SK-N-SH (cell line): ENCODE results near the gene LPP. TPM values are rescaled to one million over a fixed set of nuclear protein-coding genes. Genes with fewer than 3 reads are reported as not detected.

Experiments
- CTCF ChIA-PET: fragments of 300-600, 350-600 bp; formaldehyde crosslinking; extraction: SDS; loops from one replicate; lab custom pipeline; 2021; lab: Yijun Ruan, JAX
- POLR2A ChIA-PET: fragments of 350-600 bp; sonication (Branson Sonifier 250); formaldehyde crosslinking; extraction: SDS; loops from one replicate; lab custom pipeline; 2020; ENCODE audit warnings: antibody characterized with exemption, inconsistent platforms; lab: Yijun Ruan, JAX
- DNase-seq: peaks from one replicate; pipeline ENCODE4 v3.0.0; 2012
- H2AFZ ChIP-seq: fragments of 200-600 bp; sonication (generic); 2 replicates; pipeline ENCODE4 v1.8.1; 2016; ENCODE audit warnings: antibody characterized with exemption, mild to moderate bottlenecking, low read depth
- H3F3A ChIP-seq: fragments of 200-600 bp; sonication (generic); replicated peaks from 2 replicates; pipeline ENCODE3; 2016; ENCODE audit warnings: antibody characterized with exemption, mild to moderate bottlenecking; ENCODE audit not compliant: insufficient read depth
- H3K27ac ChIP-seq, 2 experiments: fragments of 200-500 bp in 1 of 2; fragments of 200-600 bp in 1 of 2; sonication (Bioruptor generic) in 1 of 2; sonication (generic), shearing (Covaris generic) in 1 of 2; 2 replicates each; pipeline versions ENCODE4 v1.5.1 to v1.6.1; 2014 to 2016; ENCODE audit warnings: low read depth in 2 of 2, inconsistent platforms in 1 of 2, low read length in 1 of 2, mild to moderate bottlenecking in 1 of 2, mixed read lengths in 1 of 2
- H3K27me3 ChIP-seq: fragments of 200-600 bp; sonication (generic), shearing (Covaris generic); 2 replicates; pipeline ENCODE4 v1.6.1; 2016; ENCODE audit warnings: mixed run types; ENCODE audit not compliant: insufficient read depth
- H3K36me3 ChIP-seq, 2 experiments: fragments of 200-500 bp in 1 of 2; fragments of 200-600 bp in 1 of 2; sonication (Bioruptor generic) in 1 of 2; sonication (generic) in 1 of 2; replicated peaks in 1 of 2; 2 replicates each; pipeline versions ENCODE3 to v1.5.1; 2014 to 2016; ENCODE audit warnings: low read length in 1 of 2, mild to moderate bottlenecking in 1 of 2; ENCODE audit not compliant: insufficient read depth in 2 of 2, control insufficient read depth in 1 of 2
- H3K4me1 ChIP-seq, 2 experiments: fragments of 200-500 bp in 1 of 2; fragments of 200-600 bp in 1 of 2; sonication (Bioruptor generic) in 1 of 2; sonication (generic), shearing (Covaris generic) in 1 of 2; 2 replicates each; pipeline versions ENCODE4 v1.5.1 to v1.6.1; 2014 to 2016; ENCODE audit warnings: low read depth in 1 of 2, low read length in 1 of 2, mixed run types in 1 of 2; ENCODE audit not compliant: insufficient read depth in 2 of 2, control insufficient read depth in 1 of 2
- H3K4me2 ChIP-seq: fragments of 200-600 bp; sonication (generic), shearing (Covaris generic); 2 replicates; pipeline ENCODE4 v1.6.1; 2017; ENCODE audit warnings: mixed run types
- H3K4me3 ChIP-seq, 2 experiments: fragments of 200-500 bp in 1 of 2; fragments of 200-600 bp in 1 of 2; sonication (Bioruptor generic) in 1 of 2; sonication (generic), shearing (Covaris generic) in 1 of 2; 2 replicates each; pipeline versions ENCODE4 v1.5.1 to v1.8.1; 2014 to 2016; ENCODE audit warnings: low read depth in 2 of 2, inconsistent platforms in 1 of 2, low read length in 1 of 2, mild to moderate bottlenecking in 1 of 2, mixed read lengths in 1 of 2, moderate library complexity in 1 of 2
- H3K79me2 ChIP-seq: fragments of 200-600 bp; sonication (generic); 2 replicates; pipeline ENCODE4 v1.8.1; 2017; ENCODE audit warnings: mild to moderate bottlenecking; ENCODE audit not compliant: insufficient read depth
- H3K9ac ChIP-seq: fragments of 200-600 bp; sonication (generic); 2 replicates; pipeline ENCODE4 v1.6.1; 2017; ENCODE audit warnings: mixed run types
- H3K9me2 ChIP-seq: fragments of 200-600 bp; sonication (generic); 2 replicates; pipeline ENCODE4 v1.6.1; 2017; ENCODE audit warnings: mixed run types
- H3K9me3 ChIP-seq: fragments of 200-600 bp; sonication (generic); 2 replicates; pipeline ENCODE4 v1.6.1; 2017; ENCODE audit warnings: mixed run types, mild to moderate bottlenecking, moderate library complexity
- H4K20me1 ChIP-seq: fragments of 200-600 bp; sonication (generic); 2 replicates; pipeline ENCODE4 v1.6.1; 2017; ENCODE audit warnings: mild to moderate bottlenecking, mixed run types; ENCODE audit not compliant: insufficient read depth
- EP300 ChIP-seq, 2 experiments: IDR thresholded peaks; 2 replicates each; pipeline versions ENCODE4 v1.4.0 to v1.6.1; 2012; ENCODE audit warnings: borderline replicate concordance in 1 of 2, low read depth in 1 of 2, low read length in 1 of 2
- FOXM1 ChIP-seq: IDR thresholded peaks from 2 replicates; pipeline ENCODE4 v1.4.0; 2012; ENCODE audit warnings: low read depth, mild to moderate bottlenecking
- JUND ChIP-seq: IDR thresholded peaks from 2 replicates; pipeline ENCODE4 v1.4.0; 2012
- MEF2A ChIP-seq: IDR thresholded peaks from 2 replicates; pipeline ENCODE4 v1.4.0; 2012; ENCODE audit warnings: low read depth, borderline replicate concordance
- MXI1 ChIP-seq: IDR thresholded peaks from 2 replicates; pipeline ENCODE4 v1.6.1; 2012; ENCODE audit warnings: mild to moderate bottlenecking, low read depth, low read length, improper control_type of control experiment
- PBX3 ChIP-seq: IDR thresholded peaks from 2 replicates; pipeline ENCODE4; 2012
- RXRA ChIP-seq: IDR thresholded peaks from 2 replicates; pipeline ENCODE4 v1.4.0; 2012; ENCODE audit warnings: low read depth, mild to moderate bottlenecking, borderline replicate concordance
- TAF1 ChIP-seq: IDR thresholded peaks from 2 replicates; pipeline ENCODE4 v1.6.1; 2012; ENCODE audit warnings: low read depth, mild to moderate bottlenecking, low read length, moderate library complexity, borderline replicate concordance
- TCF12 ChIP-seq: IDR thresholded peaks from 2 replicates; pipeline ENCODE4 v1.4.0; 2012
- USF1 ChIP-seq: IDR thresholded peaks from 2 replicates; pipeline ENCODE4 v1.4.0; 2012; ENCODE audit warnings: low read depth, borderline replicate concordance
- WGBS: methylation state at CpG from one replicate; pipeline ENCODE4 v1.1.6; 2017; ENCODE audit warnings: low lambda C conversion rate; 5-methylcytosine and 5-hydroxymethylcytosine counted together
- polyA plus RNA-seq, 3 experiments: library from polyadenylated mRNA; depleted of rRNA; stranded (reverse); fragments of >200 nt; gene quantifications; 2 replicates each; pipeline ENCODE4 v1.2.3, GENCODE V29; 2012

The LPP gene
- polyA plus RNA-seq, 1 of the 3 experiments (the other 2 are of a cell fraction): 6.6 TPM

GRCh38 chr3:188241883-188242282 is 87.9 kb downstream of the LPP start (continued):
- TF ChIP-seq MEF2A: 0 out of 2 replicates have a peak, but pooled peaks have one; percentile 12
- no peak for TF ChIP-seq JUND
- TF ChIP-seq FOXM1: no peak
- TF ChIP-seq TAF1: no peak
- TF ChIP-seq, all 33 proteins: peak for 3

GRCh38 chr3:188242436-188243123 is 88.6 kb downstream of the LPP start:
- peaks cover 83% of the 10 kb centered on the region for H3K79me2 ChIP-seq
- peak overlapping the region; percentile 33; the same call in 1 of the 2 replicates for H3K9ac ChIP-seq
- peak overlapping the region in 1 of 2 experiments; percentile 85; a peak in 3 of 4 replicates for H3K27ac ChIP-seq
- H3K9me3 ChIP-seq: no peaks in the 10 kb centered on the region
- CTCF ChIA-PET: no interaction called here
- no peak overlapping the region for H3K4me3 ChIP-seq
- H2AFZ ChIP-seq: no peak overlapping the region
- peaks cover 5 to 19% of the 10 kb centered on the region in 2 experiments for H3K36me3 ChIP-seq
- TF ChIP-seq JUND: 0 out of 2 replicates have a peak, but pooled peaks have one; percentile 12
- peak; percentile 23; the same call in 1 of the 2 replicates for TF ChIP-seq TCF12
- no peak for TF ChIP-seq RXRA
- TF ChIP-seq USF1: no peak
- TF ChIP-seq PBX3: peak; percentile 50
- 60% methylated on average over 3 of the region's 3 CpGs for WGBS
- no peak for DNase-seq
- H3K27me3 ChIP-seq: no peaks in the 10 kb centered on the region
- POLR2A ChIA-PET: no interaction called here
- H3K4me1 ChIP-seq: peaks cover 0 to 38% of the 10 kb centered on the region in 2 experiments; a peak in 3 of 4 replicates
- peaks cover 3% of the 10 kb centered on the region; the same call in 1 of the 2 replicates for H4K20me1 ChIP-seq
- H3K4me2 ChIP-seq: peak overlapping the region; percentile 10; the same call in 1 of the 2 replicates
- no peaks in the 10 kb centered on the region for H3K9me2 ChIP-seq
- peaks cover 41% of the 10 kb centered on the region for H3F3A ChIP-seq

GRCh38 chr3:188243124-188243795 is 89.3 kb downstream of the LPP start:
- Histone ChIP-seq H4K20me1 (peaks cover 3% of the 10 kb centered on the region; the same call in 1 of the 2 replicates), H3K9ac (peak overlapping the region; percentile 33; the same call in 1 of the 2 replicates), H2AFZ (no peak overlapping the region), H3K4me3 (no peak overlapping the region), H3K9me2 (no peaks in the 10 kb centered on the region), H3K36me3 (peaks cover 5 to 19% of the 10 kb centered on the region in 2 experiments), H3F3A (peaks cover 41% of the 10 kb centered on the region), H3K4me1 (peaks cover 0 to 35% of the 10 kb centered on the region in 2 experiments; a peak in 3 of 4 replicates), H3K4me2 (peak overlapping the region; percentile 10; the same call in 1 of the 2 replicates), H3K79me2 (peaks cover 82% of the 10 kb centered on the region), H3K9me3 (no peaks in the 10 kb centered on the region), H3K27me3 (no peaks in the 10 kb centered on the region), H3K27ac (peak overlapping the region in 1 of 2 experiments; percentile 85)
- 0 out of 4 replicates have a peak, but pooled peaks of 1 of the 2 experiments have one; percentile 4 for TF ChIP-seq EP300 (IDR thresholded peaks at IDR 0.05; ENCODE audit: borderline replicate concordance in 1 of 2, low read depth in 1 of 2, low read length in 1 of 2)
- TF ChIP-seq MXI1: no peak
- POLR2A ChIA-PET: no interaction called here
- 45% methylated on average over 9 of the region's 9 CpGs for WGBS
- no peak for DNase-seq
- CTCF ChIA-PET: no interaction called here
